ENCODE measurements around the gene TNNT1.

DNA sequence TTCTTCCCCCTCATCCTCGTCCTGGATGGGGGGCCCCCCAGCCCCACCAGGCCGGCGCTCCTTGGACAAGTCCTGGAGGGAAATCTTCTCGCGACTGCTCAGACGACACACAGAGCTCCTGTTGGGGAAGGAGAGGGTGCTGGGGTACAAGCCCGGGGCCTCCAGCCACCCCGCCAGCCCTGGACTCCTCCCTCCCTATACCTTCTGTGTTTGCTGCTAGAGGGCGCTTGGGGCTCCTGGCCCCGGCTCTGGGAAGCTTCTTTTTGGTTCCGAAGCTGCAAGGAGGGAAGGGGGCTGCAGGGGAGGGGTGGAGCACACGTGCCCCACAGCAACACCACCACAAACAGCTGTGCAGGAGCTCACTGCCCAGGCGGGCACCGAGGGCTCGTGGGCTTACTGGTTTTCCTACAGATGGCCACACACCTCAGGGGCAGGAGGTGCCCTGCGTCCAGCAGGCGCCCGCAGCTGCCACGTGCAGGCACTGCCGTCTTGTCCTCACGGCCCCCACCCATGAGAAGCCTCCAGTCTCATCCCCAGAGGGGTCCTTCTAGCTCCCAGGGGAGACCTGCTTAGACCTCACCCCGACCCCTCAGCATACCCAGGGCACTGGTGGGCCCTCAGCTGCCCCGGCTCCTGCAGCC is 52.8 kb downstream of the TNNT1 start:
- TF ChIP-seq, protein P1, sequence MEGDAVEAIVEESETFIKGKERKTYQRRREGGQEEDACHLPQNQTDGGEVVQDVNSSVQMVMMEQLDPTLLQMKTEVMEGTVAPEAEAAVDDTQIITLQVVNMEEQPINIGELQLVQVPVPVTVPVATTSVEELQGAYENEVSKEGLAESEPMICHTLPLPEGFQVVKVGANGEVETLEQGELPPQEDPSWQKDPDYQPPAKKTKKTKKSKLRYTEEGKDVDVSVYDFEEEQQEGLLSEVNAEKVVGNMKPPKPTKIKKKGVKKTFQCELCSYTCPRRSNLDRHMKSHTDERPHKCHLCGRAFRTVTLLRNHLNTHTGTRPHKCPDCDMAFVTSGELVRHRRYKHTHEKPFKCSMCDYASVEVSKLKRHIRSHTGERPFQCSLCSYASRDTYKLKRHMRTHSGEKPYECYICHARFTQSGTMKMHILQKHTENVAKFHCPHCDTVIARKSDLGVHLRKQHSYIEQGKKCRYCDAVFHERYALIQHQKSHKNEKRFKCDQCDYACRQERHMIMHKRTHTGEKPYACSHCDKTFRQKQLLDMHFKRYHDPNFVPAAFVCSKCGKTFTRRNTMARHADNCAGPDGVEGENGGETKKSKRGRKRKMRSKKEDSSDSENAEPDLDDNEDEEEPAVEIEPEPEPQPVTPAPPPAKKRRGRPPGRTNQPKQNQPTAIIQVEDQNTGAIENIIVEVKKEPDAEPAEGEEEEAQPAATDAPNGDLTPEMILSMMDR (conservative IDR thresholded peaks at IDR 0.05 in 1 of 2, IDR thresholded peaks at IDR 0.05 in 1 of 2; ENCODE audit: extremely low read depth in 1 of 2, insufficient read depth in 1 of 2, low read depth in 1 of 2, low read length in 2 of 2): no peak
- TF ChIP-seq EZH2 (IDR thresholded peaks at IDR 0.05; ENCODE audit: borderline replicate concordance, low read length): no peak

Measured in mammary epithelial cell (primary cell).